Osteoblast (primary cell): ENCODE measurements around the gene ALDH8A1. TPM values are rescaled to one million over a fixed set of nuclear protein-coding genes. Genes with fewer than 3 reads are reported as not detected.
A peak's percentile ranks its signal among the peaks of the same experiment; 100 is the strongest.

Experiments used
- DNase-seq: peaks from one replicate; pipeline ENCODE4 v3.0.0; 2011; ENCODE audit warnings: low spot score, mixed read lengths; ENCODE audit not compliant: insufficient read length; ENCODE audit errors: missing footprints
- H2AFZ ChIP-seq: 2 replicates; pipeline ENCODE4 v1.6.0; 2011; ENCODE audit warnings: mild to moderate bottlenecking, low read length
- H3K27ac ChIP-seq: 2 replicates; pipeline ENCODE4 v1.5.1; 2011; ENCODE audit warnings: mild to moderate bottlenecking, low read depth, low read length, moderate library complexity
- H3K27me3 ChIP-seq: 2 replicates; pipeline ENCODE4 v1.6.0; 2012; ENCODE audit warnings: mild to moderate bottlenecking, control low read depth, inconsistent platforms, low read length, moderate library complexity; ENCODE audit not compliant: insufficient read depth
- H3K36me3 ChIP-seq: 2 replicates; pipeline ENCODE4 v1.5.1; 2011; ENCODE audit warnings: mild to moderate bottlenecking, low read length, control low read depth, moderate library complexity; ENCODE audit not compliant: insufficient read depth
- H3K4me1 ChIP-seq: 2 replicates; pipeline ENCODE4 v1.5.1; 2011; ENCODE audit warnings: mild to moderate bottlenecking, low read length, control low read depth, moderate library complexity; ENCODE audit not compliant: insufficient read depth
- H3K4me2 ChIP-seq: 2 replicates; pipeline ENCODE4 v1.6.0; 2011; ENCODE audit warnings: mild to moderate bottlenecking, low read length; ENCODE audit not compliant: insufficient read depth
- H3K4me3 ChIP-seq: fragments of 200-600 bp; sonication (generic); 3 replicates; pipeline ENCODE4 v1.5.1; 2012; ENCODE audit warnings: mild to moderate bottlenecking, low read length, inconsistent platforms; ENCODE audit not compliant: insufficient read depth
- H3K79me2 ChIP-seq: 2 replicates; pipeline ENCODE4 v1.6.0; 2012; ENCODE audit warnings: mild to moderate bottlenecking, low read length, control low read depth, inconsistent platforms; ENCODE audit not compliant: insufficient read depth
- H3K9me3 ChIP-seq: 2 replicates; pipeline ENCODE4 v1.5.1; 2011; ENCODE audit warnings: low read depth, low read length, control low read depth
- H4K20me1 ChIP-seq: 2 replicates; pipeline ENCODE4 v1.6.0; 2012; ENCODE audit warnings: mild to moderate bottlenecking, low read length, control low read depth; ENCODE audit not compliant: insufficient read depth
- total RNA-seq: library from RNA; depleted of rRNA; stranded (reverse); fragments of >200 nt; gene quantifications from 2 replicates; pipeline ENCODE4 v1.2.3, GENCODE V29; 2012
- TF ChIP-seq, protein P1 (sequence below): IDR thresholded peaks from 2 replicates; pipeline ENCODE4 v1.5.1; 2011; ENCODE audit warnings: mild to moderate bottlenecking, low read depth, low read length, moderate library complexity; ENCODE audit errors: extremely low read depth

The ALDH8A1 gene
- total RNA-seq, 1 donor = under 0.01 TPM

DNA sequence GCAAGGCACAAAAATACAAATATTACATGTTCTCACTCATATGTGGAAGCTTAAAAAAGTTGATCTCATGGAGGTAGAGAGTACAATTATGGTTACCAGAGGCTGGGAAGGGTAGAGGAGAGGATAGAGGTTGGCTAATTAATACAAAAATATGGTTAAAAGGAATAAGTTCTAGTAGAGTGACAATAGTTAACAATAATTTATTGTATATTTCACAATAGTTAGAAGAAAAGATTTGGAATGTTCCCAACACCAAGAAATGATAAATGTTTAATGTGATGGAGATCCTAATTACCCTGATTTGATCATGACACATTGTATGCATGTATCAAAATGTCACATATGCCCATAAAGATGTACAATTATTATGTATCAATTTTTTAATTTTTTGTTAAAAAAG lies 1.8 kb downstream of the ALDH8A1 start:
- H3K27me3 ChIP-seq = no peaks in the 10 kb centered on the region
- TF ChIP-seq, protein P1, sequence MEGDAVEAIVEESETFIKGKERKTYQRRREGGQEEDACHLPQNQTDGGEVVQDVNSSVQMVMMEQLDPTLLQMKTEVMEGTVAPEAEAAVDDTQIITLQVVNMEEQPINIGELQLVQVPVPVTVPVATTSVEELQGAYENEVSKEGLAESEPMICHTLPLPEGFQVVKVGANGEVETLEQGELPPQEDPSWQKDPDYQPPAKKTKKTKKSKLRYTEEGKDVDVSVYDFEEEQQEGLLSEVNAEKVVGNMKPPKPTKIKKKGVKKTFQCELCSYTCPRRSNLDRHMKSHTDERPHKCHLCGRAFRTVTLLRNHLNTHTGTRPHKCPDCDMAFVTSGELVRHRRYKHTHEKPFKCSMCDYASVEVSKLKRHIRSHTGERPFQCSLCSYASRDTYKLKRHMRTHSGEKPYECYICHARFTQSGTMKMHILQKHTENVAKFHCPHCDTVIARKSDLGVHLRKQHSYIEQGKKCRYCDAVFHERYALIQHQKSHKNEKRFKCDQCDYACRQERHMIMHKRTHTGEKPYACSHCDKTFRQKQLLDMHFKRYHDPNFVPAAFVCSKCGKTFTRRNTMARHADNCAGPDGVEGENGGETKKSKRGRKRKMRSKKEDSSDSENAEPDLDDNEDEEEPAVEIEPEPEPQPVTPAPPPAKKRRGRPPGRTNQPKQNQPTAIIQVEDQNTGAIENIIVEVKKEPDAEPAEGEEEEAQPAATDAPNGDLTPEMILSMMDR = no peak
- DNase-seq = no peak
- H3K79me2 ChIP-seq = no peaks in the 10 kb centered on the region
- no peaks in the 10 kb centered on the region for H3K36me3 ChIP-seq
- H4K20me1 ChIP-seq = no peaks in the 10 kb centered on the region
- no peak overlapping the region for H3K4me2 ChIP-seq
- no peak overlapping the region for H3K4me3 ChIP-seq
- H3K4me1 ChIP-seq = no peaks in the 10 kb centered on the region
- H3K9me3 ChIP-seq = no peaks in the 10 kb centered on the region
- H2AFZ ChIP-seq = no peak overlapping the region
- no peak overlapping the region for H3K27ac ChIP-seq

DNA sequence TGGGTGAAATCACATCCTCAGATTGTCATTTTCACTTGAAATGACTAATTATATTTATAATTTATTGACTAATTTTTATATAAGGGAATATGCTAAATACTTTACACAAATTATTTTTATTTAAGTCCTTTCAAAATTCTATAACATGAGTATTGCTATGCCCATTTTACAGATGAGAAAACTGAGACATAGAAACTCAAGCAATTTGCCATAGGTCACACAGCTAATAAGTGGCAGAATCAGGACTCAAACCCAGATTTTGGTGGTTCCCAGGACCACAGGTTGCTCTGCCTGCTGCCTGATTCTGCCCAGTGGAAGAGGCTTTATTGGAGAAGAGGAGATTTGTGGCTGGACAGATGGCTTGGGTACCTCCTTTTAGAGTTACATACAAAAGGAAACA lies 4.9 kb downstream of the ALDH8A1 start:
- Histone ChIP-seq H3K4me1 (no peaks in the 10 kb centered on the region), H3K27ac (no peak overlapping the region)
- TF ChIP-seq, protein P1 = no peak

DNA sequence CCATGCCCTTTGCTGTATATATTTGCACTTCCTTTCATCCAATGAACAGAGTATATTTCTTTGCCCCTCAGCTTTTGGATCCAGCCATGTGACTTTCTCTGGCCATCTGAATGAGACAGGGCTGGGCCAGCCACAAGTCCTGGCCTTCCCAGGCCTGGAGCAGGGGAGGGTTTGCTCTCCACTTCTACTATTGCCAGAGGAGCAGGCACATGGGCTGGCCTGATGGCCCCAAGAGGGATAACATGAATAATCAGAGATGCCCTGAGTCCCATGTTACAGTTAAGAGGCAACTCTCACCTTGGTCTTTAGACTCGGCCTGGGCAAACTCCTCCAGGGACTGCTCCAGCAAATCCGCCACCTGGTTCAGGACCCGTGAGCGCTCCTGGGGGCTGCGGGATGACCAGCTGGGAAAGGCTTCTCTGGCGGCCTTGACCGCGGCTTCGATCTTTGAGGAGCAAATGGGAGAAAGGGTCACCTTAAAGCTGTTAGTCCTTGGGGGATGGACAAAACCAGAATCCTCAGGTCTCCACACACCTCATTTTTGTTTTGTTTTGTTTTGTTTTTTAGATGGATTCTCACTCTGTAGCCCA lies 6.3 kb downstream of the ALDH8A1 start:
- H3K4me1 ChIP-seq = no peaks in the 10 kb centered on the region
- H2AFZ ChIP-seq = no peak overlapping the region
- no peaks in the 10 kb centered on the region for H3K79me2 ChIP-seq
- H3K27me3 ChIP-seq = no peaks in the 10 kb centered on the region
- H4K20me1 ChIP-seq = no peaks in the 10 kb centered on the region
- no peak overlapping the region for H3K27ac ChIP-seq
- H3K36me3 ChIP-seq = no peaks in the 10 kb centered on the region
- DNase-seq = peak; percentile 60
- TF ChIP-seq, protein P1 = no peak
- H3K4me3 ChIP-seq = no peak overlapping the region
- no peaks in the 10 kb centered on the region for H3K9me3 ChIP-seq
- H3K4me2 ChIP-seq = no peak overlapping the region

More for the DNA sequence above, 4.9 kb downstream of the ALDH8A1 start:
- no peak overlapping the region for H3K4me2 ChIP-seq
- no peaks in the 10 kb centered on the region for H3K36me3 ChIP-seq
- H3K79me2 ChIP-seq = no peaks in the 10 kb centered on the region
- H2AFZ ChIP-seq = no peak overlapping the region
- H3K27me3 ChIP-seq = no peaks in the 10 kb centered on the region
- H3K9me3 ChIP-seq = no peaks in the 10 kb centered on the region
- no peaks in the 10 kb centered on the region for H4K20me1 ChIP-seq
- DNase-seq = no peak
- no peak overlapping the region for H3K4me3 ChIP-seq

DNA sequence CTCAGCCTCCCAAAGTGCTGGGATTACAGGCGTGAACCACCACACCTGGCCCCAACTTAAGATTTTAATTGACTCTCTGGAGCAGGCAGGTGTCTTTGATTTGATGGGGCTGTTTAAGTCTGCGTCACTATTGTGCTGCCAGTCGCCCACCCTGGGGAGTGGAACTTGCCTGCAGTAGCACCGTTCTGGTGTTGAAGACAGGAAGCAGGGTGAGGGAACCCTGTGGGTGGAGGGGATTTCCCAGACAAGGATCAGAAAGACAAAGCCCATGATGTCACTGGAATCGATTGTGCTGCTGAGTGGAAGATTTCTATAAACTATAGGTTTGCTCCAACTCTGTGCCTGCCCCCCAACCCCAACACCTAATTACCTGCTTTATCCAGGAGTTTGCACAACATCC lies 11.0 kb downstream of the ALDH8A1 start:
- H3K9me3 ChIP-seq = no peaks in the 10 kb centered on the region
- H3K4me1 ChIP-seq = peaks cover 21% of the 10 kb centered on the region
- no peak overlapping the region for H3K4me2 ChIP-seq
- TF ChIP-seq, protein P1 = no peak
- H3K36me3 ChIP-seq = no peaks in the 10 kb centered on the region
- no peak overlapping the region for H3K27ac ChIP-seq
- no peaks in the 10 kb centered on the region for H3K79me2 ChIP-seq
- DNase-seq = no peak
- no peaks in the 10 kb centered on the region for H3K27me3 ChIP-seq
- no peaks in the 10 kb centered on the region for H4K20me1 ChIP-seq
- H2AFZ ChIP-seq = no peak overlapping the region
- no peak overlapping the region for H3K4me3 ChIP-seq
